Fibroblast of lung (primary cell): Measurements from ENCODE around the gene PITHD1. TPM values are rescaled to one million over a fixed set of nuclear protein-coding genes. Genes with fewer than 3 reads are reported as not detected.
"Not testable (repeated sequence)": the region's sequence is repeated elsewhere in the genome, so short reads cannot be mapped to it uniquely, and the experiment has no call there.

Experiments used
- DNase-seq, 2 donors: peaks; one replicate each; pipeline versions ENCODE4 v3.0.0 to v3.0.0-alpha.2; 2010; ENCODE audit warnings: low read depth in 2 of 2
- H2AFZ ChIP-seq: 2 replicates; pipeline ENCODE4 v1.5.1; 2012; ENCODE audit warnings: low read length, control low read depth, inconsistent platforms
- H3K27ac ChIP-seq: 2 replicates; pipeline ENCODE4 v1.5.1; 2011; ENCODE audit warnings: low read length, control low read depth; ENCODE audit not compliant: insufficient read depth
- H3K27me3 ChIP-seq: 2 replicates; pipeline ENCODE4 v1.5.1; 2011; ENCODE audit warnings: mild to moderate bottlenecking, low read length; ENCODE audit not compliant: control insufficient read depth, insufficient read depth
- H3K36me3 ChIP-seq: 2 replicates; pipeline ENCODE4 v1.5.1; 2011; ENCODE audit warnings: low read length; ENCODE audit not compliant: control insufficient read depth, insufficient read depth
- H3K4me1 ChIP-seq: 2 replicates; pipeline ENCODE4 v1.5.1; 2011; ENCODE audit warnings: low read length; ENCODE audit not compliant: control insufficient read depth, insufficient read depth; ENCODE audit errors: extremely low read depth
- H3K4me2 ChIP-seq: 2 replicates; pipeline ENCODE4 v1.5.1; 2011; ENCODE audit warnings: low read length, control low read depth; ENCODE audit not compliant: insufficient read depth; ENCODE audit errors: extremely low read depth
- H3K4me3 ChIP-seq, 4 experiments: fragments of 200-600 bp in 1 of 4; sonication (generic) in 1 of 4; replicated peaks in 1 of 4; 2 replicates each; pipeline ENCODE4 v1.5.1; 2011 to 2016; ENCODE audit warnings: low read length in 4 of 4, low read depth in 3 of 4, mild to moderate bottlenecking in 3 of 4, control low read depth in 2 of 4, inconsistent platforms in 1 of 4, mixed read lengths in 1 of 4; ENCODE audit not compliant: insufficient read depth in 1 of 4; ENCODE audit errors: control extremely low read depth in 1 of 4
- H3K79me2 ChIP-seq: 2 replicates; pipeline ENCODE4 v1.5.1; 2012; ENCODE audit warnings: mild to moderate bottlenecking, low read length, inconsistent platforms; ENCODE audit not compliant: control insufficient read depth, insufficient read depth
- H3K9ac ChIP-seq: 2 replicates; pipeline ENCODE4 v1.5.1; 2011; ENCODE audit warnings: mild to moderate bottlenecking, low read length, control low read depth; ENCODE audit not compliant: insufficient read depth
- H3K9me3 ChIP-seq: 2 replicates; pipeline ENCODE4 v1.5.1; 2012; ENCODE audit warnings: low read depth, low read length; ENCODE audit not compliant: control insufficient read depth, insufficient read depth
- H4K20me1 ChIP-seq: 2 replicates; pipeline ENCODE4 v1.5.1; 2011; ENCODE audit warnings: low read length; ENCODE audit not compliant: control insufficient read depth, insufficient read depth; ENCODE audit errors: extremely low read depth
- EZH2 ChIP-seq: IDR thresholded peaks from 2 replicates; pipeline ENCODE4 v1.5.1; 2012; ENCODE audit warnings: low read length, control low read depth, mild to moderate bottlenecking; ENCODE audit errors: missing control alignments
- polyA plus RNA-seq, 2 donors: library from polyadenylated mRNA; depleted of rRNA in 1 of 2; stranded (reverse) in 1 of 2; unstranded in 1 of 2; fragments of >200 nt; gene quantifications; 2 replicates each; pipeline ENCODE4 v1.2.1, GENCODE V29; 2011 to 2012; ENCODE audit warnings: missing spikeins in 1 of 2
- total RNA-seq: library from RNA; depleted of rRNA; stranded (reverse); fragments of >200 nt; gene quantifications from 2 replicates; pipeline ENCODE4 v1.2.1, GENCODE V29; 2014
- TF ChIP-seq, protein P1 (sequence below), 2 donors: IDR thresholded peaks in 1 of 2; conservative IDR thresholded peaks in 1 of 2; 1 replicate in 1 of 2; 2 replicates in 1 of 2; pipeline ENCODE4 v1.5.1; 2011 to 2012; ENCODE audit warnings: low read length in 2 of 2, control low read depth in 1 of 2, inconsistent platforms in 1 of 2, low read depth in 1 of 2, mild to moderate bottlenecking in 1 of 2

PITHD1 gene
- total and polyA plus RNA-seq, 2 donors (not counting 1 experiment from before 2014, with no cell fraction given), result 40.5 to 47.7 TPM

DNA sequence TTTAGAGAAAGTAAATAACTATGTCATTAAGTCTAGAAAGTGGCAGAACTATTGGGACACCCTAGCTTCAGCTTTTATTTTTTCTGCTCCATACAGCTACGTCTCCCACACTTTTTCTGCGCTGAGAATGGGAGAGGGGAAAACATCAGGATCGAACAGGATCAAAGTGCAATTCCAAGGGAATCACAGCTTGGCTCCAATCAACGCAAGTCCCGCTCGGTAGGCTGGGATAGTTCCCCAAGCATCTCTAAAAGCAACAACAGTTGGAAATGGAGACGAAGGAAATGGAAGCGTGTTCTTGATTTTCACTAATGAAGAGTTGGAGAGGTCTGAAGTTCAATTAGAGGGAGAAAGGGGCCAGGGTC lies 46.5 kb downstream of the PITHD1 start:
- Histone ChIP-seq H3K4me1 (peaks cover 4% of the 10 kb centered on the region), H3K27ac (peak overlapping the region; percentile 98), H3K27me3 (no peaks in the 10 kb centered on the region), H3K79me2 (peaks cover 11% of the 10 kb centered on the region), H3K9ac (peak overlapping the region; percentile 99), H3K36me3 (no peaks in the 10 kb centered on the region), H3K4me3 (peak overlapping the region; percentile 97 to 99 (median 98)), H4K20me1 (no peaks in the 10 kb centered on the region), H3K4me2 (peak overlapping the region; percentile 97), H2AFZ (peak overlapping the region; percentile 83), H3K9me3 (no peaks in the 10 kb centered on the region)
- TF ChIP-seq, protein P1, sequence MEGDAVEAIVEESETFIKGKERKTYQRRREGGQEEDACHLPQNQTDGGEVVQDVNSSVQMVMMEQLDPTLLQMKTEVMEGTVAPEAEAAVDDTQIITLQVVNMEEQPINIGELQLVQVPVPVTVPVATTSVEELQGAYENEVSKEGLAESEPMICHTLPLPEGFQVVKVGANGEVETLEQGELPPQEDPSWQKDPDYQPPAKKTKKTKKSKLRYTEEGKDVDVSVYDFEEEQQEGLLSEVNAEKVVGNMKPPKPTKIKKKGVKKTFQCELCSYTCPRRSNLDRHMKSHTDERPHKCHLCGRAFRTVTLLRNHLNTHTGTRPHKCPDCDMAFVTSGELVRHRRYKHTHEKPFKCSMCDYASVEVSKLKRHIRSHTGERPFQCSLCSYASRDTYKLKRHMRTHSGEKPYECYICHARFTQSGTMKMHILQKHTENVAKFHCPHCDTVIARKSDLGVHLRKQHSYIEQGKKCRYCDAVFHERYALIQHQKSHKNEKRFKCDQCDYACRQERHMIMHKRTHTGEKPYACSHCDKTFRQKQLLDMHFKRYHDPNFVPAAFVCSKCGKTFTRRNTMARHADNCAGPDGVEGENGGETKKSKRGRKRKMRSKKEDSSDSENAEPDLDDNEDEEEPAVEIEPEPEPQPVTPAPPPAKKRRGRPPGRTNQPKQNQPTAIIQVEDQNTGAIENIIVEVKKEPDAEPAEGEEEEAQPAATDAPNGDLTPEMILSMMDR (conservative IDR thresholded peaks at IDR 0.05 in 1 of 2, IDR thresholded peaks at IDR 0.05 in 1 of 2; ENCODE audit: low read depth in 1 of 2, low read length in 2 of 2), result no peak
- no peak for TF ChIP-seq EZH2
- peak in 1 of 2 donors; percentile 6 for DNase-seq

DNA sequence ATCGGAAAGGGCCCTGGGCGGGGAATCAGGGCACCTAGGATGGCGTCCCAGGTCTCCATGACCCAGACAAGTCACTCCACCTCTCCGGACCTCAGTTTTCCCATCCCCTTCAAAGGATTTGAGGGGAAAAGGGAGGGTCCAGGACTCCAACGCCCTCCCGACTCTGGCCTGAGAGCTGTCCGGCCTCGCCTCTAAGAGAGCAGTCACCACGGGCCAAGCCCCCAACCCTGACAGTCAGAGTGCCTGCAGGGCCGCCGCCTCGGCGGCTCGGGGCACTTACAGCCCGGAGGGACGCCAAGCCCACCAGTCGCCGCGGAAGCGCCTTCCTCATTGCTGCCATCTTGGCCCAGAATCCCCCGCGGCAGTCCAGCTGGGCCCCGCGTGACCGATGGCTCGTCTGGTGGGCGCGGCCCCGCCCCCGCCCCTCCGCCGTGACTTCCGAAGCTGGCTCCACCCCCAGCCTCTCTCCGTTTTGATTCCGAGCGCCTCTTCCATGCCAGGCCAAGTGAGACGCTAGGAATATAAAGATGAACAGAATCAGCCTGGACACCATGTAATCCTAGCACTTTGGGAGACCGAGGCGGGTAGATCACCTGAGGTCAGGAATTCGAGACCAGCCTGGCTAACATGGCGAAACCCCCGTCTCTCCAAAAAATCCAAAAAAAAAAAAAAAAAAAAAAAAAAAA lies 47.0 kb downstream of the PITHD1 start, which contains the start of gene HMGCL:
HMGCL (minus strand) TSS at position 354 of the 686 bp plus-strand sequence; CDS start at position 340, 14 bp downstream.
- H3K79me2 ChIP-seq, result peaks cover 11% of the 10 kb centered on the region
- H4K20me1 ChIP-seq, result no peaks in the 10 kb centered on the region
- DNase-seq, result peak; percentile 85 to 86
- H2AFZ ChIP-seq, result peak within 1 kb of the TSS; percentile 83
- H3K9me3 ChIP-seq, result no peaks in the 10 kb centered on the region
- peak within 1 kb of the TSS; percentile 98 for H3K27ac ChIP-seq
- no peak for TF ChIP-seq EZH2
- TF ChIP-seq, protein P1 (conservative IDR thresholded peaks at IDR 0.05 in 1 of 2, IDR thresholded peaks at IDR 0.05 in 1 of 2; ENCODE audit: low read depth in 1 of 2, low read length in 2 of 2), result no peak
- no peaks in the 10 kb centered on the region for H3K36me3 ChIP-seq
- H3K9ac ChIP-seq, result peak within 1 kb of the TSS; percentile 99
- H3K27me3 ChIP-seq, result no peaks in the 10 kb centered on the region
- H3K4me2 ChIP-seq, result peak within 1 kb of the TSS; percentile 97
- H3K4me1 ChIP-seq, result peaks cover 4% of the 10 kb centered on the region
- peak within 1 kb of the TSS; percentile 97 to 99 (median 98) for H3K4me3 ChIP-seq

DNA sequence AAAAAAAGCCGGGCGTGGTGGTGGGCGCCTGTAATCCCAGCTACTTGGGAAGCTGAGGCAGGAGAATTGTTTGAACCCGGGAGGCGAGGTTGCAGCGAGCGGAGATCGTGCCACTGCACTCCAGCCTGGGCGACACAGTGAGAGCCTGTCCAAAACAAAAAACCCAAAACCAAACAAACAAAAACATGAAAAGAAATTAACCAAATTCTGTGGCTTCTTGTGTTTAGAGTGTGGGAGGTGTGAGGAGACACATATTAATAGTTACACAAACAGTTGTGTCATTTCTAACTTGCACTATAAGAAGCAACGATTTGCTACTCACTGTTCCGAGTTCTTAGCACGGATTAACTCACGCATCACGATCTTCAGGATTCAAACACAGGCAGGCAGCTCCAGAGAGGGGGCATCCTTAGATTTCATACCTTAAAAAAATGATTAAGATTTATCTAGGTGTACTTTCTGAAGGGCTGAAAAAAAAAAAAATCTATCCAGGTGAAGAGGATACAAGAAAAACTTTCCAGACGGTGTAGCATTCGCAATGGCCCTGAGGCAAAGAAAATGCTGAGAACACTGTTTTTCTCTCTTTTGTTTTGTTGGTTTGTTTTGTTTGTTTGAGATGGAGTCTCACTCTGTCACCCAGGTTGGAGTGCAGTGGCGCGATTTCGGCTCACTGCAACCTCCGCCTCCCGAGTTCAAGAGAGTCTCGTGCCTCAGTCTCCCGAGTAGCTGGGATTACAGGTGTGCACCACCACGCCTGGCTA lies 47.7 kb downstream of the PITHD1 start:
- Histone ChIP-seq H3K4me1 (peaks cover 4% of the 10 kb centered on the region), H3K9ac (no peak overlapping the region), H3K4me2 (peak overlapping the region; percentile 4), H3K27me3 (no peaks in the 10 kb centered on the region), H3K9me3 (no peaks in the 10 kb centered on the region), H2AFZ (peak overlapping the region; percentile 60), H3K27ac (no peak overlapping the region), H3K4me3 (peak overlapping the region in 2 of 4 experiments; percentile 98 to 99), H3K79me2 (peaks cover 11% of the 10 kb centered on the region), H3K36me3 (no peaks in the 10 kb centered on the region), H4K20me1 (no peaks in the 10 kb centered on the region)
- TF ChIP-seq, protein P1 (conservative IDR thresholded peaks at IDR 0.05 in 1 of 2, IDR thresholded peaks at IDR 0.05 in 1 of 2; ENCODE audit: low read depth in 1 of 2, low read length in 2 of 2), result no peak
- TF ChIP-seq EZH2, result no peak
- DNase-seq, result no peak

DNA sequence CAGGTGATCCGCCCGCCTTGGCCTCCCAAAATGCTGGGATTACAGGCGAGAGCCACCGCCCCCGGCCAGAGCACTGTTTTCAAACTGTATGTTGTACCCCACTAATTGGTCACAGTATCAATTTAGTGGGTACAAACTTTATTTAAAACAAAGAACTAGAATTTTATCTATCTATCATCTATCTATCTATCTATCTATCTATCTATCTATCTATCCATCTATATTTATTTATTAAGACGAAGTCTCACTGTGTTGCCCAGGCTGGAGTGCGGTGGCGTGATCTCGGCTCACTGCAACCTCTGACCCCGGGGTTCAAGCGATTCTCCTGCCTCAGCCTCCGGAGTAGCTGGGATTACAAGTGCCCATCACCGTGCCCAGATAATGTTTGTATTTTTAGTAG lies 48.4 kb downstream of the PITHD1 start:
- H3K4me3 ChIP-seq, H3K9ac ChIP-seq: not testable (repeated sequence)

More for the DNA sequence above, 48.4 kb downstream of the PITHD1 start:
- H3K4me1 ChIP-seq, H3K9me3 ChIP-seq, H3K27ac ChIP-seq, H3K36me3 ChIP-seq, DNase-seq, H3K27me3 ChIP-seq, H4K20me1 ChIP-seq, H2AFZ ChIP-seq, H3K4me2 ChIP-seq: not testable (repeated sequence)
- H3K79me2 ChIP-seq, result peaks cover 11% of the 10 kb centered on the region
